GM19372 (cell line): ENCODE measurements around the gene IGSF23.

Experiments used
- ATAC-seq: cut with Tn5 transposase; IDR thresholded peaks from one replicate; pipeline ENCODE4 v1.9.1; 2021; ENCODE audit warnings: mild to moderate bottlenecking, low read depth, moderate library complexity; ENCODE audit not compliant: unreplicated experiment

The IGSF23 gene, protein sequence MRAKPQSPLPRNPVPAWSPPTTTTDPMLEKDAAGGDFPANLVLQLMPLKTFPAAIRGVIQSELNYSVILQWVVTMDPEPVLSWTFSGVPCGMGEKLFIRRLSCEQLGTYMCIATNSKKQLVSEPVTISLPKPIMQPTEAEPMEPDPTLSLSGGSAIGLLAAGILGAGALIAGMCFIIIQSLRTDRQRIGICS

DNA sequence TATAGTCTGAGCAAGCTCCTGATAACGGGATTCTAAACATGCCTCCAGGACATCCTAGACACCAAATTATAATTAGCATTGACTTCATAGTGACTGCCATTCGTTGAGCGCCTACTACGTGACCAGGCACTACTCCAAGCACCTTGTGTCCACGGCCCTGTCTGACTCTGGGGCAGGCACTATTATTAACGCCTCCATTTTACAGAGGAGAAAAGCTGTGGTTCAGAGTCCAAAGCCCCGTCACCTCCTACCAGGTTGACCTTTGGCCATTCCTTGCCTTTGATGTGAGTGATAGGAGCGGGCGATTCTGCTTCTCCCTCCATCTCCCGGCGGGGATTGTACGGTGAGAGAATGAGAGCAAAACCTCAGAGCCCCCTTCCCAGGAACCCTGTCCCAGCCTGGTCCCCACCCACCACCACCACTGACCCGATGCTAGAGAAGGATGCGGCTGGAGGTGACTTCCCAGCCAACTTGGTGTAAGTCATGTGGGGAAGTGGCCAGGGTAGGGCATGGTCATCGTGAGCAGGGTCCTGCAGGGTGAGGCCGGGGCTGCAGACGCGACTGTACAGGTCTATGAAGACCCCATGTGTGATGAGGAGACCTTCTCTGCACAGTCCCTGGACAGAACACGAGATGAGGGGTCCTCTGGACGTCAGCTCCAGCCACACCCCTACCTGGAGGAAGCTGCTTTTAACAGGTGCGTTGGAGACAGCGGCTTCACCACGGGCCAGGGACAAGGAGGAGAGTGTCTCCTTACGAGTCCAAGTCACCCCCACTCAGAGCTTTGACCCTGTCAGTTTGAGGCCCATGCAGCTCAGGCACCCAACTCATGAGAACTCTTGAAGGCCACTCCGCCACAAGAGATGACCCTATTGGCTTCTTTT is at the start of gene IGSF23:
Gene IGSF23 (plus strand): TSS at position 269 of the 884 bp plus-strand sequence. CDS start 83 bp downstream, at position 352.
- no peak for ATAC-seq

DNA sequence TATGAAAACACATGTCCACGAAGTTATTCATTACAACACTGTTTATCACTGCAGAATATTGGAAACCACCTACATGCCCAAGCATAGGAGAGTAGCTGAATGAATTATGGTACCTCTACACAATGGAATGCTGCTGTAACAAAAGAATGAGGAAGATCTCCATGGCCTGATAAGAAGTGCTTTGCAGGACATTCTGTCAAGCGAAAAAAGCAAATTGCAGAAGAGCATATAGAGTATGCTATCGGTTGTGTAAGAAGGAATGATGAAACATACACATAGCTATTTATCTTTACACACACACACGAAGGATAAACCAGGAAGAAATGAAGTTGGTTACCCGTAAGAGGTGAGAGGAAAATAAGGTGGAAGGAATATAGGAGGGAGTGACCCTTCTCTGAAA is 46.4 kb upstream of the IGSF23 start:
- no peak for ATAC-seq

DNA sequence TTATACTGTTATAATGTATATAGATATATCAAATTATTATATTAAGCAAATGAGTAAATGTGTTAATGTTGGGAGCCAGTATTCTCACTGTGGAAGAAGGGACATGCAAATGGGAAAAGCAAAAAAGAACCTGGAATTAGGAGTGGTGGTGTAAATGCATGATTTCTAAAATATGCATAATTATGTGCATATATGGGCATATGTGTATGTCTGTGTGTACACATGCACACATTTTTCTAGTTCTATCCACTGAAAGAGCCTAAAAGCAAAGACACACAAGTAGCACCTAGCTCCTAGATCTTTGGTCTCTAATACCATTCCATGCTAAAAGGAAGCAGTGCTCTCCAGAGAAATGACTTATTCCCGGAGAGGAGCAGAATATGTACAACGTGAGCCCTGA is 45.6 kb upstream of the IGSF23 start:
- ATAC-seq = no peak

DNA sequence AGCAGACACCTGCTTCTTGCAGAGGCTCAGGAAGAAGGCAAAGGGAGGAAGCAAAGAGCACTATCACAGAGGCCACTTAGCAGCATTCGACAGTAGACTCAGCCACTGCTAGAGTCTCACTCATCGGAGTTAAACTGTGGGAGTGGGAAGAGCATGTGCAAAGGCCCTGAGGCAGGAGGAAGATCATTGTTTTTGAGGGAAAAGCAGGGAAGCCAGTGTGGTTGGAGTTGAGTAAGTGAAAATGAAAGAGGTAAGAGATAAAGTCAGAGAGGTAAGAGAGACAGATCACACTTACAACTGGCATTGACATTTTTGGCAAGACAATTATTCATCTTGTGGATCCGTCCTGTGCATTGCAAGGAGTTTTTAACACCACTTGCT is 42.8 kb upstream of the IGSF23 start:
- ATAC-seq = no peak

DNA sequence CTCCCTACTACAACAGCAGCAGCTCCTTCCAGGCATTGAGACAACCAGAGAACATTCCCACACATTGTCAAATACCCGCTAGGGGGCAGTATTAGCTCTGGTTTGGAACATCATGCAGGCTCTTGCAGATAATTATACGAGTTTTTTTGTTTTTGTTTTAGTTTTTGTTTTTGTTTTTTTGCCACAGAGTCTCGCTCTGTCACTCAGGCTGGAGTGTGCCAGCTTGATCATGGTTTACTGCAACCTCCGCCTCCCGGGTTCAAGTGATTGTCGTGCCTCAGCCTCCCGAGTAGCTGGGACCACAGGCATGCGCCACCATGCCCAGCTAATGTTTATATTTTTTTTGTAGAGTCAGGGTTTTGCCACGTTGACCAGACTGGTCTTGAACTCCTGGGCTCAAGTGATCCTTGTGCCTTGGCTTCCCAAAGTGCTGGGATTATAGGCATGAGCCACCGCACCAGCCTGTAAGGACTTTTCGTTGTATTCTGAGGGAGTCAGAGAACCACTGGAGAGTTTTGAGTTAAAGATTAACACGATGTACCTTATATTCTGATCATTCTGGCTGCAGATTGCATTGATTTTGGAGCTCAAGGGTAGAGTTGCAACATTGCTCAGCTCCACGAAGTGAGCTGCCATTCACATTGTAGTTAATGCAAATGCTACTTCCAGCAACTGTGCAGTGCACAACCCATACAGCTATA is 42.2 kb upstream of the IGSF23 start:
- ATAC-seq = no peak

DNA sequence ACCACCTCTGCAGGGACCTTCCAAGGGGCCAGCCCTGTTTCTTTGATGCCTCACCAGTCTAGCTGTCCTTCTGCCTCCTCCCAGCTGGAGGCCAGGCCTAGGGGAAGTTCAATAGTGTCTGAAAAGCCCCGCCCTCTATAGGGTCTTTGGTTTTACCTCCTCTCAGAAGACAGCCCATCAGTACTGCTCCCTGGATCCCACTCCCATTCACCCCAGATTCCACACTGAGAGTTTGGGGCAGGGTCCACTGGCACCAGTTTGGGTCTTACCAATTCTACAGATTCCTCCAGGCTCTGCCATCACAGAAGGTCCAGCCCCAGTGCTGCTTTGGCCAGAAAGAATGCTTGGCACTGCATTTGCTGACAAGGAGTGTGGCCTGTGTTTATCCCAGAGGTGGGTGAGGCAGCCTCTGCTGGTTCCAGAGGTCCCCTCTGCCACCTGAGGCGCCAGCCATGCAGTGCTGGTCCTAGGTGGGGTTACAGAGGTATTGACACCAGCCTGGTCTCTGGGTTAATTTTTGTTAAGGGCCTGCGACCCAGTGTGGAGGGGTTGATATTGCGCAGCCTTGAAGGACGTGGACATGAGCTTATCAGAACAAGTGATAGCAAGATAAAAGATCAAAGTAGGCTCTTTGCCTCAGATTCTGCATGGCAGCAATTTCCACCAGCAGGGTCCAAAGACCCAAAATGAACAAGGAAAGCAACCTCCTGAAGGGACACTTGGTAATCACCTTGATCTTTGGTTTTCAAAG is 41.4 kb upstream of the IGSF23 start:
- no peak for ATAC-seq

DNA sequence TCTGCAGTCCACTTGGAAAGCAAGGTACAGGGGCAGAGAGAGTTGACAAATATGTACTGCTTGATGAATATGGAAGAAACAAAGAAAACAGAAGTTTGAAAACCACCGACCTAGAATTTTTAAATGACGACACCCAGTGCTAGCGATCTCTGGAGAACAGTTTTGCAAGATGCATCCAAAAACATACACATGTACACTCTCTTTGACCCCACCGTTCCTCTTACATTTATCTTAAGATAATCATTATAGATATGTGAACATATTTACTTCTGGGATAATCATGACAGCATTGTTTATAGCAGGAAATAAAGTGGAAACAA is 40.8 kb upstream of the IGSF23 start:
- ATAC-seq = no peak

DNA sequence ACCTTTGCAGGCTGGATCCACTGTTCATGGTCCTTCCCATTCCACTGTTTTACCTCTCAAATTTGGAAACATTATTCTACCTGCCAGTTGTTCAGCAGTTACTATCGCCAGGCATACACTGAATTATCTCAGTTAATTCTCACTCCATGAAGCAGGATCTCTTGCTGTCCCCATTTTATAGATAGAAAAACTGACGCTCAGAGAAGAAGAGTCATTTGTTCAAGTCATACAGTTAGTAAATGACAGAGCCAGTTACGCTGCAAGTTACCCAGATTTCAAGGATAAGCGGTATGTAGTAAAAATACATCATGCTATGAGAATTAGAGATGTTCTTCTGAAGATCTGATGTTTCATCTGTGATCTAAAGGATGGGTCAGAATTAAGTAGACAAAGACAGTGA is 40.2 kb upstream of the IGSF23 start:
- ATAC-seq = no peak

DNA sequence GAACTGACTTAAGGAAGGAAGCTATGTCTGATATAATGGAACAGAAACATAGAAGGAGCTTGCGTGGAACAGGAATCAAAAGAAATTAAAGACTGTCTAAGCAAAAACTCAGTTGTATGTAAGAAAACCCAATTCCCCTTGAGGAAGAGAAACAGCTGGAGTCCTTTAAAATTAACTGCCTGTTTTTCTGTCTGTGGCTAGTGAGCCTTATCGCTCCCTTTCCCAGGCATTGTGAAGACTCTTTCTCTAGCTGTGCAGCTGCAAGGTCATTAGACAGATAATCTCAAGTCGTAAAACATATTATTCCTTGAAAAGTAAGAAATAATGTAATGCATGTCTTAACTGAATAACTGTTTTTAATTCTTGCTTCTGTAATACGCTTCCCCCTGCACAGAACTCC is 39.7 kb upstream of the IGSF23 start:
- ATAC-seq = no peak

DNA sequence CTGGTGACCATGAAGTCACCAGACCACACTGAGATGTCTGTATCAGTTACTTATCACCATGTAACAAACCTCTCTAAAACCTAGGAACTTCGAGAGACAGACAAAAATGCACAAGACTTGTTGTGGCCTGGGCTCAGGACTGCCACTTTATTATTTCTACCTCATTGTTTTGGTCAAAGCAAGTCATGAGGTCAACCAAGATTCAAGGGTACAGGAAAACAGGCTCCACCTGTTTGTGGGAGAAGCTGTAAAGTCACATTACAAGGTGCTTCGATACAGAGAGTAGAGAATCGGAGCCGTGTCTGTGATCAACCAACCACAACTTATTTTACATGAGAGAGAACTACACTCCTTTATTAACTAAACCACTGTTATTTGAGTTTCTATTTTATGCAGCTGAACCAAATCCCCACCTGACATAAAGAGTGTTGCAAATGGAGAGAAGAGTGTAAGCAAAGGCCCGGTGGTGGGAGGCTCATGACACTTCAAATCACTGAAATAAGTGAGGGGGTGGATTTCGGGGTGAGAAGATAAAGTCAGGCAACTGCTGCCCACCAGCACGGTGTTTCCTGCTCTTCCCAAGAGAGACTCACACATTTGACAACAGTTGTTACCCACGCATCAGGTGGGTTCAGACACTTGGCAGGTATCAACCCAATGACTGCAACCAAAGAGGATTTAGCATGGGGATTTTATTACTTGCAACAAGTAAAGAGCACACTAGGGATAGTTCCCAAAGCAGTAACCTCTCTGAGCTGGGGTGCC is 39.0 kb upstream of the IGSF23 start:
- no peak for ATAC-seq

DNA sequence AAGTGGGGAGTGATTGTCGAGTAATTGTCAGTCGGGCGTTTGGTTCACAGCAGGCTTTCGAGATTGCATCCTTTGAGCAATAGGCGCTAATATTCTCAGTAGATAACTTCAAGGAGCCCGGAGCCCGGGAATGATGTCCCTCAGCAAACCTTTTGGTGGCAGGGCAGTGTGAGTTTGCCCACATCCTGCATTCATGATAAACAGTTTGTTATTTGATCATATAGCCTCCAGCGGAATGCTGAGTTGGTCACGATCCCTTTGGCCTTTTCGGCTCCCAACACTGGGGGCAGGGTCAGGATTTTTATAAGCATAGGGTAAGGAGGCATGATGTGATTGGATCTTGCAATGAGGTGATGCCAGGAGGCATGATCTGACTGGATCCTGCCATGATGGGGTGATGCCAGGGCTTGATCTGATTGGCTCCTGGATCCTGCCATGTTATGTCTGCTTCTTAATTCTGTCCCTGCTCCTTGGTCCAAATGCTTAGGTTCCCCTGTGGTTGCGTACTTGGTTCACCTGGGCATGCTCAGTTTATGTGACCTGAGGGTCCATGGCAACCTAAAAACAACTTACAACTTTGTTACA is 38.2 kb upstream of the IGSF23 start:
- no peak for ATAC-seq

DNA sequence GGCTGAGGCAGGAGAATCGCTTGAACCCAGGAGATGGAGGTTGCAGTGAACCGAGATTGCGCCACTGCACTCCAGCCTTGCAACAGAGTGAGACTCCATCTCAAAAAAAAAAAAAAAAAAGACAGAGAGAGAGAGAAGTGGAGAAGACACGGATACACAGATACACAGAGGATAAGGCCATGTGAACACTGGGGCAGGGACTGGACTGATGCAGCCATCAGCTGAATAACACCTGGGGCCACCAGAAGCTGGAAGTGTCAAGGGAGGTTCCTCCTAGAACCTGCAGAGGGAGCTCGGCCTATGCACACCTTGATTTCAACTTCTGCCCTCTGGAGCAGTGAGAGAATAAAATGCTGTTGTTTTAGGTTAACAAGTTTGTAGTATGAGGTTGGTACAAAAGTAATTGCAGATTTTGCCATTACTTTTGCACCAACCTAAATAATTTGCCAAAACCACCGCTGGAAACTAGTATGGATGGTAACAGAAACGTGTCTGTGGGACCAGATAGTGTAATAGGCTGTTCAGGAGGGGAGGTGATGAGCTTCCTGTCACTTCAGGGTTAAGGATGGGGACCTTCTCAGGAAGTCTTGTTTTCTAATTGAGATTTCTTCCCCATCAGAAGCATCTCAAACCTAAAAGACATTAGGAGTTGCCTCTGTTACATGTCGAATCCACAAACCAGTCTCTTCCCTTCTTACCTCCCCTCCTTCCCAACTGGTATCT is 36.4 kb upstream of the IGSF23 start:
- ATAC-seq = no peak

DNA sequence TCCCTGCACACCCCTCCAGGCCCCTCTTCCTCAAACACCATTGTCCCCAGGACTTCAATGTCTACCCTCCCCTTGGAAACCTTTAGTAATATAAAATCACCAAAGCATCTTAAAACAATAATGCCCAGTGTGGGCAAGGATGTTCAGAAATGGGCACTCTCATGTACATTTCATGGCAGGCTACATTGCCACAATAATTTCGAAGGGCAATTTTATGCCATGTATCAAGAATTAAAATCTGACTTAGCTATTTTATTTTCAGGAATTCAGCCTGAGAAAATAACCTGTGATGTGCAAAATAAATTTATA is 35.8 kb upstream of the IGSF23 start:
- no peak for ATAC-seq

DNA sequence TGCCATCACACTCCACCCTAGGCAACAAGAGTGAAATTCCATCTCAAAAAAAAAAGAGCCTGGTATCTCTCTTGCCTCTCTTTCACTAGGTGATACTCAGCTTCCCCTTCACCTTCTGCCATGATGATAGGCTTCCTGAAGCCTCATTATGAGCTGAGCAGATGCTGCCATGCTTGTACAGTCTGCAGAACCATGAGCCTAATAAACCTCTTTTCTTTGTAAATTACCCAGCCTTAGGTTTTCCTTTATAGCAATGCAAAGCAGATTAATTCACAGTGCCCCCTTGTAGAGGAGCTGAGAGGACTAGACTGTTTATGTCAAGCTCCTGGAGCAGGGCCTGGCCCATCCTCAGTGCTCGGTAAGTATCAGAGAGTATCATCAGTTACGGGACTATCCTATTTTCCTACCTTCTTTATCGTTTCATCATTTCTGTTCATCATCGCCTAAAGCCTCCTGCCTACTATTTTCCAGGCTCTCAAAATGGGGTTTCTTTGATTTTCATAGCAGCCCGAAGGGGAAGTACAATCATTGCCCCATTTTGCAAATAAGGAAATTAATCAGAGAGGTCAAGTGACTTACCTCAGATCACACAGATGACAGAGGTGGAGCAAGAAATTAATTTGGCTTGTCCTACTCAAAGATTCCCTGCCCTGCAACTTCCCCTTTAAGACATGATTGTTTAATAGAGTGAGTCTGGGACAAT is 33.5 kb upstream of the IGSF23 start:
- ATAC-seq = no peak

DNA sequence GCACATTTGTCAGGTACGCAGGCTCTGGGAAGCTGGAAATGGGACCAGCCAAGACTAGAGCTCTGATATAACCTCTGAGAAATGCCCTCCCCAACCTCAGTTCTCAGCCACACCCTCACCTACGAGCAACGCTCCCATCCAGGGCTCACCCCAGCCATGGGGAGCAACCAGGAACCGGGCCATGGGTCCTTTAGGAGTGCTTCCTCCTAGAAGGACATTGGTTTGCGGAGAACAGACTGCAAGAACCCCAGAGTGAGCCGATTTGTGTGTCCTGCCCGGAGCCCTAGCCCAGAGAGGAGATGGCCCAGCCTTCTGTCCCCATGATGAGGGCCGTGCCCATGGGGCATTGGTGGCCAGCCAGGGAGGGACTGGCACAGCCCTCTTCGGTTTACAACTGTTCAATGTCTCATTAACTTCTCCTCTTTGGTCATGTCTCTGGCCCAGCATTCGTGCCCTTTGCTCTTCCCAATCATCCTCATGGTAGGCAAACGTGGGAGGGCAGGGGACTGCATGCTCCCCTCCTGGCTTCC is 32.9 kb upstream of the IGSF23 start:
- ATAC-seq = no peak

DNA sequence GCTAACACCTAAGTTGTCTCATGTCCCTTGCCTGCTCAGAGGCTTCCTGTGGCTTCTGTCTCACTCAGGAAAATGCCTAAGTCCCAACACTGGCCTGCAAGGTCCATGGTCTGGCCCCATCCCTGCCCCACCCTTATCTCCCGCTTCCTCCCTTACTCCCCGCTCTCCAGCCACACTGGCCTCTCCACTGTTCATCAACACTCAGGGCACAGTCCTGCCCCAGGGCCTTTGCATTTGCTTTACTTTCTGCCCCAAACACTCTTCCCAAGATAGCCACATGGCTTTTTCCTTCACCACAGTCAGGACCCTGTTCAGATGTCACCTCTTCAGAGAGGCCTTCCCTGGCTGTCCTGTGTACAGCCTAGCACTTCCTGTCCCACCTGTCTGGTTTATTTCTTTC is 32.1 kb upstream of the IGSF23 start:
- ATAC-seq = no peak

DNA sequence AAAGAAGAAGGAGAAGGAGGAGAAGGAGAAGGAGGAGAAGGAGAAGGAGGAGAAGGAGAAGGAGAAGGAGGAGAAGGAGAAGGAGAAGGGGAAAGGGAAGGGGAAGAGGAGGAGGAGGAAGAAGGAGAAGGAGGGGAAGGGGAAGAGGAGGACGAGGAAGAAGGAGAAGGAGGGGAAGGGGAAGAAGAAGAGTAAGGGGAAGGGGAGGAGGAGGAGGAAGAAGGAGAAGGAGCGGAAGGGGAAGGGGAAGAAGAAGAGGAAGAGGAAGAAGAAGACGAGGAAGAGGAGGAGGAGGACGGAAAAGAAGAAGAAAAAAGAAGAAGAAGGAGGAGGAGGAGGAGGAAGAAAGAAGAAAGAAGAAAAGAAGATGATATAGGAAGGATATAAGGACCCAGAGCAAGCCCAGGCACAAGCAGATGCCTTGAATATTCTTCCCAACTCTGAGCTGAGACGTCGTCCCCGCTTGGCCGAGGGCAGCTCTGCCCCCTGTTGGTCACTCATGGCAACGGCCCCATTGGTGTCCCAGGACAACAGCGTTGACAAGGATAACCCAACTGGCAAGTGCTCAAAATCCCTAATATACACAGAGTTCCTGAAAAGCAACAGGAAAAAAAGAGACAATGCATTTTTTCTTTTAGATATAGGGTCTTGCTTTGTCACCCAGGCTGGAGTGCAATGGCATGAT is 30.6 kb upstream of the IGSF23 start:
- ATAC-seq = no peak
